ENCODE data around the gene TUBGCP3.
A peak's percentile ranks its signal among the peaks of the same experiment; 100 is the strongest.
"Not testable (repeated sequence)": the region's sequence is repeated elsewhere in the genome, so short reads cannot be mapped to it uniquely, and the experiment has no call there.

The TUBGCP3 gene

DNA sequence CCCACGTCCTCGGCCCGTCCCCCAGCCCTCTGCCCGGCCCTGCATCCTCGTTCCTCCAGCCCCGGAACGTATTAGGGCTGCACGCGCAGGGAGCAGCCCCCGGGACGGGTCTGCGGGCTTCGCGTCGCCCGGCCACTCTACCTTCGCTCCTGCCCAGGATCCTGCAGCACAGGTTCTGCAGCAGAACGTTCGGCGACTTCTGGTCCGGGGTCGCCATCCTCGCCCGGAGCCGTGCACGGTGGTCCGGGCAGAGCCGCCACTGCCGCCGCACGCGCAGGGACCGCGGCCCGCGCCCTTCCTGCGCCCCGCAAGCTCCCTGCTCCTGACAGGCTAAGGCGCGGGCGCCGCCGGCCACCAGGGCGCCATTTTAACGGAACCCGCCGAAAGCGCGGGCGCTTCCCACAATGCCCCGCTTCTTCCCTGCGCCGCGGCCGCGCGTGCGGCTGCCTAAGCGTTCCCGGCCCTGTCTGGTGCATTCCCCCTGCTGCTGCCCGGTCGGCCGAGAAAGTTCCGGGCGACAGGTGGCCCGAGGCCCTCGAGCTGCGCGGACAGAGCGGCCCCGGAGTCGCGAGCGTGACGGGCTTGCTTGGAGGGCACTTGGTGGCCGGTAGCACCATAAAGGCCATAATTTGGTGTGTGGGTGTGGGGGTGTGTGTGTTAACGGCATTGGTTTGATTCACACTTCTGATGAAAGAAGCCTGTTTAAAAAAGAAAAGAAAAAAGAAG is at the start of gene TUBGCP3:
TSS of gene TUBGCP3 (minus strand) at position 390 of the 726 bp plus-strand sequence. CDS start at position 217, 173 bp downstream.
- peak; percentile 82 to 84 for DNase-seq

DNA sequence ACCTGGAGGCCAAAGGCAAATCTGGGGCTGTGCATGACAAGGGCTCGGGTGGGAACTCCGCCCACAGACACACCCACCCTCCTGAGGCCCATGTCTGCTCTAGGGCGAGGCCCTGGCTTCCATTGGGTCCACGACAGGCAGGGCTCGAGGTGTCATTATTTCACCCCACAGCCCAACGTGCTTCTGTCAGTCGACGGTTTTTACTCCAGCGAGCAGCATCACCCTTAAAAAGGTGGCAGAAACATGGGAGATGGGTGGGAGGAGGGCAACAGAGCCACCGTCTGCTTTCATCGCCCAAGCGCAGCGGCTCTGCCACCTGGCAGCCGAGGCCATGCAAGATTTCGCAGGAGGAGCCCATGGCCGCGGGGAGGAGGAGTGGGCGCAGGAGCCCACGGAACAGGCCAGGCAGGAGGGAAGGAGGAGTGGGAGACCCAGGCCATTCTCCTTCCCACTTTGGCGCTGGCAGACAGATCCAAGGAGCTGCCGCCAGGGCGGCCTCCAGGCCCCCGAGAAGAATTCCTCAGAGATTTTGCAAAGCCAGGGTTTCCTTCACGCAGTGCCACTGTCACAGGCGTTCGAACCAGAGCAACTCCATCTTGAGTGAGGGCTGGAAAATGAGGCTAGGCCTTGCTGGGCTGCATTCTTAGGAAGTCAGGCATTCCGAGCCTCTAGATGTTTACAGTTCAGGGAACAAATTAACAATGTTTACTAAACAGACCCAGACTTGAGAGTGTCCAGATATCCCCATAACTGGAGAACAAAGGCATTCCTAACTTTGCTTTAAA is 49.3 kb upstream of the TUBGCP3 start:
- DNase-seq: no peak

GRCh38 chr13:112636401-112636975 is 48.5 kb upstream of the TUBGCP3 start:
- no peak for DNase-seq

GRCh38 chr13:112635323-112635722 is 47.4 kb upstream of the TUBGCP3 start:
- no peak for DNase-seq

- no peak for DNase-seq
These were observed 46.1 kb upstream of the TUBGCP3 start for GRCh38 chr13:112634102-112634501.

DNA sequence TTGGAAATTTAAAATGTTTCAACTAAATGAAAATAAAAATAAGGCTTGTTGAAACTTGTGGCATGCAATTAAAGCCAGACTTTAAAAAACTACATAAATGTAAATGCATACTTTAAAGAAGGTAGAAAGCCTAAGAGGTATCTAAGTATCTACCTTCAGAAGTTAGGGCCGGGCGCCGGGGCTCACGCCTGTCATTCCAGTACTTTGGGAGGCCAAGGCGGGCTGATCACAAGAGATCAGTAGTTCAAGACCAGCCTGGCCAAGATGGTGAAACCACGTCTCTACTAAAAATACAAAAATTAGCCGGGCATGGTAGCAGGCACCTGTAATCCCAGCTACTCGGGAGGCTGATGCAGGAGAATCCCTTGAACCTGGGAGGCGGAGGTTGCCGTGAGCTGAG is 42.3 kb upstream of the TUBGCP3 start:
- DNase-seq: not testable (repeated sequence)

GRCh38 chr13:112629161-112629560 is 41.2 kb upstream of the TUBGCP3 start:
- DNase-seq: no peak

DNA sequence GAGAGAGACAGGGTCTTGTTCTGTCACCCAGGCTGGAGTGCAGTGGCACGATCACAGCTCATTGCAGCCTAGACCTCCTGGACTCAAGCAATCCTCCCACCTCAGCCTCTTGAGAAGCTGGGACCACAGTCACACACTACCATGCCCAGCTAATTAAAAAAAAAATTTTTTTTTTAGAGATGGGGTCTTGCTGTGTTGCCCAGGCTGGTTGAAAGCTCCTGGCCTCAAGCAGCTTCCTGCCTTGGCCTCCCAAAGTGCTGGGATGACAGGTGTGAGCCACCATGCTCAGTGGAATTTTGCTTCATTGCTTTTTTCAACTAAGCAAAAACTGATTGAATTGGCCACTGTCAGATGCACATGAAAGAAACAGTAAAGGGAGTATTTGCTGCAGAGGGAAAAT is 39.7 kb upstream of the TUBGCP3 start:
- DNase-seq: not testable (repeated sequence)

GRCh38 chr13:112627161-112627560 is 39.2 kb upstream of the TUBGCP3 start:
- DNase-seq: no peak

DNA sequence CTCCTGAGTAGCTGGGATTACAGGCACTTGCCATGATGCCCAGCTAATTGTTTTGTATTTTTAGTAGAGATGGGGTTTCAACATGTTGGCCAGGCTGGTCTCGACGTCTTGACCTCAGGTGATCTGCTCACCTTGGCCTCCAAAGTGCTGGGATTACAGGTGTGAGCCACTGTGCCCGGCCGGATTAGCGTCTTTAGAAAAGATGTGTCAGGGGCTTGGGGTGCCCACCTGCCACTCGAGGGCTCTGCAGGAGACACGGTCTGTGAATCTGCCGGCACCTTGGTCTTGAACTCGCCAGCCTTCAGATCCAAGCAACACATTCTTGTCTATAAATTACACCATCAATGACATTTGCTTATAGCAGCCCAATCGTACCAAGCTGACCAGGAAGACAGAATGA is 38.8 kb upstream of the TUBGCP3 start:
- DNase-seq: no peak

DNA sequence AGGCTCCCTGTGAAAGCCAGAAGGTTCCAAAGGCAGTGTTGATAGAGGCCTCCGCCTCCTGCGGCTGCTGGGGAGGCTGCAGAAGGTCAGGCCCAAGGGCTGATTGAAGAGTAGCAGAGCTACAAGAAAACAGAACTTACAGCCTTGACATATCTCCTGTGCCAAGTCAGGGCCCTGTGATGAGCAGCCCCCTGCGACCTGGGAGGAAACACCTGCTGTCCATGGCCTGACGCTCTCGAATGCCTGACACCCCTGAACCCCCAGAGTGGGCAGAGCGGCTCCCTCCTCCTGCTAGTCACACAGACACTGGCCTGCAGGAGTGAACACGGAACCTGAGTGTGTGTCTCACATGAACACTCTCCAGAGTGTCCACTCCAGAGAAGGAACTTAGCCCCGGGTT is 38.2 kb upstream of the TUBGCP3 start:
- DNase-seq: no peak

GRCh38 chr13:112625698-112626097 is 37.7 kb upstream of the TUBGCP3 start:
- no peak for DNase-seq

DNA sequence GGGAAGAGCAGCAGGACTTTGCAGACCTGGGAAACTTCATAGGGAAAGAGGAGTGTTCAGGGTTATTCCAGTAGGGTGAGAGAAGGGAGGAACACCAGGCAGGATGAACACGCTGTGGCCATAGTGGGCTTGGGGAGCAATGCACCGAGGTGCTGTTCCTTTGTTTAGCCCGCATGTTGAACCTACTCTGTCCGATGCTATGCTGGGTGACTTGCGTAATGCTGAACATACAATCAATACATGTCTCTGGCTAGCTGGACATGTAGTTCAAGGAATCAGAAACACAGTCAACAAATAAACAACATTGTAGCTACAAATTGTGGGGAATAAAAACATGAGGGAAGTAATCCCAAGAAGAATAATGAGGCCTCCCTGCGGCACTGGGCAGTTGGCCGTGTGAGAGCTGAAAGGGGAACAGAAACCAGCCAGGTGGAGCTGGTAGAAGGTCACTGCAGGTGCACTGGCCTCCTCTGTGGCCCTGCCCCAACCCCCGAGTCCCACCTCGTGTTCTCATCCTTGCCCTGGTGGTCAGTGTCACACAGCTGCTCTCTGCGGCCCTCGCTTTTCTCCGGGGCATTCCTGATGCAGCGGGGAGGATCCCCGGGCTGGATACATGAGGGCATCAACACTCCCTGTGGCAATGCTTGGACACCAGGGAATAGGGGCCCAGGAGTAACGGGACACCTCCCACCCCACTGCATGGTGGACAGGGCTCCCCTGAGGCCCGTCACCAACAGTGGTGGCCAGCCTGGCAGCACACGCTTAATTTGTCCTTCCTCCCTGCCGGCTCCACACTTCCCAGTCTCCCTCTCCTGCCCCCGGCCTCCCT is 36.9 kb upstream of the TUBGCP3 start:
- no peak for DNase-seq

- no peak for DNase-seq
These were observed 36.1 kb upstream of the TUBGCP3 start for GRCh38 chr13:112624040-112624439.

- no peak for DNase-seq
These were observed 35.2 kb upstream of the TUBGCP3 start for GRCh38 chr13:112623051-112623711.

GRCh38 chr13:112622375-112622774 is 34.4 kb upstream of the TUBGCP3 start:
- no peak for DNase-seq

- DNase-seq: no peak
These were observed 32.0 kb upstream of the TUBGCP3 start for GRCh38 chr13:112619730-112620631.

- no peak for DNase-seq
These were observed 30.5 kb upstream of the TUBGCP3 start for GRCh38 chr13:112618501-112618900.

DNA sequence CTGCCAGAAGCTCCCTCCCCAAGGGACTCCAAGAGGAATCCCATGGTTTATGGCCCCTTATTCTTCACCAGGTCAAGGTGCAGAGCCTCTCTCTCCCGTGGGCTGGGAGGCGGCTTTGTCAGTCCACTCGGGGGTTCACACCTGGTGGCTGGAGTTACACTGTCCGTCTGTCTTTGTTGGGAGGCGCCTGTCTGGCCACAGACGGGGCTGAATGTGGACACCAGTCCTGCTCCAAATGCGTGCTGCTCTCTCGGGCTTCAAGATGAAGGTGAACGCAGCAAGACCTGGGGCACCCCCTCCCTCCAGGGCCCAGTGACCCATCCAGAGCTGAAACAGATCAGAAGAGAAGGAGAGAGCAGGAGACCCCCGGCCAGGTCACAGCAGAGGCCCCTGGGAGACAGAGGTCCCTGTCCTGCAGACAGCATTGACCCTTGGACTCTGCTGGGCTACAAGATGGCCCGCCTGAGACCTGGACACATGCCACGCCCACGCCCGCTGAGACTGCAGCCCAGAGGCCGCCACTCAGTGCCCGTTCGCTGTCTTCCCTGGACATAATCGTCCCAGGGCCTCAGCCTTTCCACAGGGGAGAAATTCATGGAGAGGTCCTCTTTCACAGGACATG is 29.9 kb upstream of the TUBGCP3 start:
- no peak for DNase-seq

GRCh38 chr13:112616586-112617362 is 28.8 kb upstream of the TUBGCP3 start:
- DNase-seq: peak in 1 of 2 donors; percentile 31

Measured in stimulated activated CD4-positive, alpha-beta T cell treated with anti-CD3 and anti-CD28 coated beads, Interleukin-2, amount 100 ng/mL, for 24 hours (primary cell).